Measurements from ENCODE around the gene SHE.
"Not testable (repeated sequence)": the region's sequence is repeated elsewhere in the genome, so short reads cannot be mapped to it uniquely, and the experiment has no call there.

SHE gene

GRCh38 chr1:154546264-154547063 is 44.3 kb upstream of the SHE start:
- DNase-seq (ENCODE audit: insufficient read length, low spot score) (peak; percentile 87), FAIRE-seq (no peak)
- peak; percentile 88 for TF ChIP-seq CTCF (IDR thresholded peaks at IDR 0.05; ENCODE audit: insufficient read depth, missing control alignments)

GRCh38 chr1:154541231-154541630 is 39.0 kb upstream of the SHE start:
- no peak for FAIRE-seq
- TF ChIP-seq CTCF (IDR thresholded peaks at IDR 0.05; ENCODE audit: insufficient read depth, missing control alignments), result no peak

GRCh38 chr1:154539486-154540483 is 37.6 kb upstream of the SHE start:
- DNase-seq (ENCODE audit: insufficient read length, low spot score), result no peak
- TF ChIP-seq CTCF (IDR thresholded peaks at IDR 0.05; ENCODE audit: insufficient read depth, missing control alignments), result no peak
- FAIRE-seq, result no peak

More at GRCh38 chr1:154541231-154541630, 39.0 kb upstream of the SHE start:
- no peak for DNase-seq (ENCODE audit: insufficient read length, low spot score)

DNA sequence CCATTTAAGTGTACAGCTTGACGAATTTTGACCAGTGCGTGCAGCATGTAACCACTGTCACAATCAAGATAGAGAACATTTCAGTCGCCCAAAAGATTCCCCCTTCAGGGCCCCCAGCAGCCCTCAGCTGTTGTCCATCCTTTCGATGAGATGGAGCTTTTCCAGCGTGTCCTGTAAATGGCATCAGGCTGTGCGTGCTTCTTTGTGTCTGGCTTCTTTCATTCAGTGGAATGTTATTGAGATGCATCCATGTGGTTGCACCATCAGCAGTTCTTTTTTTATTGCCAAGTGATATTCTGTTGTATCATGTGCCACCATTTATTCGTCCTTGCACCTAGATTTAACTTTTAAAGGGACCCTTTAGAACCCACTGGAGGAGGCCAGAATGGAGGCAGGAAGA is 34.4 kb upstream of the SHE start:
- DNase-seq (ENCODE audit: insufficient read length, low spot score) (no peak), FAIRE-seq (no peak)
- no peak for TF ChIP-seq CTCF (IDR thresholded peaks at IDR 0.05; ENCODE audit: insufficient read depth, missing control alignments)

GRCh38 chr1:154533952-154534844 is 32.0 kb upstream of the SHE start:
- DNase-seq (ENCODE audit: insufficient read length, low spot score) (peak; percentile 54), FAIRE-seq (peak; percentile 16)
- peak; percentile 74 for TF ChIP-seq CTCF (IDR thresholded peaks at IDR 0.05; ENCODE audit: insufficient read depth, missing control alignments)

DNA sequence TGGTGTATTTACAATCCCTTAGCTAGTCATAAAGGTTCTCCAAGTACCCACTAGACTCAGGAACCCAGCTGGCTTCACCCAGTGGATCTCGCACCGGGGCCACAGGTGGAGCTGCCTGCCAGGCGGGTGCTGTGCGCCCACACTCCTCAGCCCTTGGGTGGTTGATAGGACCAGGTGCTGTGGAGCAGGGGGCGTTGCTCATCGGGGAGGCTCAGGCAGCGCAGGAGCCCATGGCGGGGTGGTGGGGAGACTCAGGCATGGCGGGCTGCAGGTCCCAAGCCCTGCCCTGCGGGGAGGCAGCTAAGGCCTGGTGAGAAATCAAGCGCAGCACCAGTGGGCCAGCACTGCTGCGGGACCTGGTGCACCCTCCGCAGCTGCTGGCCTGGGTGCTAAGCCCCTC is 29.7 kb upstream of the SHE start:
- DNase-seq (ENCODE audit: insufficient read length, low spot score); FAIRE-seq: not testable (repeated sequence)

DNA sequence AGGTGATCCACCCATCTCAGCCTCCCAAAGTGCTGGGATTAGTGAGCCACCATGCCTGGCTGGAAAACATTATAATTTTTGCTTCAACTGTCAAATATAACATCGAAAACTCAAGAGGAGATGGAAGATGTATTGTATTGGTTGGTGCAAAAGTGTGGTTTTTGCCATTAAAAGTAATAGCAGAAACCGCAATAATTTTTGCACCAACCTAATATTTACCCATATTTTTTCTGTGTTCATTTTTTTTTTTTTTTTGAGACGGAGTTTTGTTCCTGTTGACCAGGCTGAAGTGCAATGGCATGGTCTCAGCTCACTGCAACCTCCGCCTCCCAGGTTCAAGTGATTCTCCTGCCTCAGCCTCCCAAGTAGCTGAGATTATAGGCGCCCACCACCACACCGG is 27.1 kb upstream of the SHE start:
- FAIRE-seq, result no peak

More for the DNA sequence above, 27.1 kb upstream of the SHE start:
- DNase-seq (ENCODE audit: insufficient read length, low spot score), result no peak
- no peak for TF ChIP-seq CTCF (IDR thresholded peaks at IDR 0.05; ENCODE audit: insufficient read depth, missing control alignments)

Measured in D721Med (cell line).